GM21423 (cell line): Measurements from ENCODE around the gene DSPP.

Experiments
- ATAC-seq: cut with Tn5 transposase; IDR thresholded peaks from one replicate; pipeline ENCODE4 v1.9.1; 2021; ENCODE audit warnings: mild to moderate bottlenecking, moderate library complexity; ENCODE audit not compliant: unreplicated experiment

The DSPP gene

DNA sequence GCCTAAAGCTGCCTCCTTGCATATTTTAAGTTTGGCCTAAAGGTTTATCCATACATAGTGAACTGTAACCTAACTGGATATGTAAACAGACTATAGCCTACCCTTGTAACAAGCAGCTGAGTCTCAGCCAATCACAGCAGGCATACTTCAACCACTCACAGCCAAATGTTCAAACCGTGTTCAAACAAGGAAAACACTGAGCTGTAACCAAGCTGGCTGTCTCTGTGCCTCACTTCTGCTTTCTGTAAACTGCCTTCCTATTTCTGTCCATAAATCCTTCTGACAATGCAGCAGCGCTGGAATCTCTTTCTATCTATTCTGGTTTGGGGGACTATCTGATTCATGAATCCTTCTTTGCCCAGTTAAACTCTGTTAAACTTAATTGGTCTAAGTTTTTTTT is 16.4 kb downstream of the DSPP start:
- ATAC-seq, result no peak

DNA sequence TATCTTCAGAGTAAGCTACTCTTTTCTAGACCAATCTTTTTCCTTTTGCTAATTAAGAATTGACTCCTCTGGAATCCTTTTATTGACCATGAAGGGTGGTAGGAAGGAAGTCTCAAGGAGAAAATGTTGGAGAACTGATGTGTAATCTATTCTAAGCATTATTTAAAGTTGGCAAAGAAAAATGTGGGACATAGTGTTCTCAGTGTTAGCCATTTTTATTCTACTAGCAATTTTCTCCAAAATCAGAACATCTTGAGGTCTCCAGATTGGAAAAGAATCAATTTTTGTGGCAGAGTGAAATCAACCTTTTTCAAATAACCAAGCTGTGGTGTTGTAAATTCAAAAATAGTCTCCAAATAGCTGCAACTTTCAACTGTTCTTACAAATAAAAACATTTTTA is 23.3 kb downstream of the DSPP start:
- ATAC-seq, result no peak

DNA sequence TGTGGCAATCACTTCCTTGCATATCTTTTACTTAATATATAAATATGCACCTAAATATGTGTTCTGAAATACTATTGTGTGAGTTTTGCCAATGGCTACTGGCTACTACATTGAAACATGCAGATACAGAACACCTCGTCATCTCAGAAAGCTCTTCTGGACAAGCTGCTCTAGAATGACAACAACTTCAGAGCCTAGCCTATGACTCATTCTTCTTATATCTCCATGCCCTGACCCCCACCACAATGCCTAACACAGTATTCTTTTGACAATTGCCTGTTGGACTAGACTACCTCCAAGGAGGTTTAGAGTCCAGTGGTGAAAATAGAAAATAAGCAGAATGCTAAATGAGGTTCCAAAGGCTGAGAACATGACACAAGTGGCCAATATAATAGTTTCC is 24.1 kb downstream of the DSPP start:
- no peak for ATAC-seq

DNA sequence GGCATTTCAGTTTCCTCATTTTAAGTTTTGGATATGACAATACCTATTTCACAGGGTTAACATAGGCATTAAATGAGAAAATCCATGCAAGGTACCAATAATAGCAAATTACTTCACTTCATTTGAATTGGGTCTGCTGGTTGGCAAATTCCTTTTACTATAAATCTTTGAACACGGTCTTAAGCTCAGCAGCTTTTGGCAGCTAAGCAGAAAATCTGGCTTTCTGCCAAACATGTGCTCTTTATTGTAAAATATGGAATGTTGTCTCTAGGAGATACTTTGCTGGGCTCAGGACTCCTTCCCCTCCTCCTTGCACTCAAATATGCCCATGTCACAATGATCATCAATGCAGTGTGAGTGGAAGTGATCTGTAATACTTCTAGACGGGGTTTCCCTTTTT is 24.9 kb downstream of the DSPP start:
- no peak for ATAC-seq

DNA sequence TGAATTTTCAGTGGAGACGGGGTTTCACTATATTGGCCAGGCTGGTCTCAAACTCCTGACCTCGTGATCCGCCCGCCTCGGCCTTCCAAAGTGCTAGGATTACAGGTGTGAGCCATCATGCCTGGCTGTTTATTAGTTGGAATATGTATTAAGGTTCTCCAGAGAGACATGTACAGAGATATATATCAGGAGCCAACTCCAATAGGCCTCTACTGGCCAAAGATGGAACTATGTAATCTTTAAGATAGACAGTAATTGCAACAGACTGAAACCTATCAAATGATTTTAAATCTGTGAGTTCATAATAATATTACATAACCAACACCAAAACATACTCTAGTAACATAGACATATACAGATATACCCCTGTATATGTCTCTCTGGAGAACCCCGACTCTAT is 36.0 kb downstream of the DSPP start:
- no peak for ATAC-seq

DNA sequence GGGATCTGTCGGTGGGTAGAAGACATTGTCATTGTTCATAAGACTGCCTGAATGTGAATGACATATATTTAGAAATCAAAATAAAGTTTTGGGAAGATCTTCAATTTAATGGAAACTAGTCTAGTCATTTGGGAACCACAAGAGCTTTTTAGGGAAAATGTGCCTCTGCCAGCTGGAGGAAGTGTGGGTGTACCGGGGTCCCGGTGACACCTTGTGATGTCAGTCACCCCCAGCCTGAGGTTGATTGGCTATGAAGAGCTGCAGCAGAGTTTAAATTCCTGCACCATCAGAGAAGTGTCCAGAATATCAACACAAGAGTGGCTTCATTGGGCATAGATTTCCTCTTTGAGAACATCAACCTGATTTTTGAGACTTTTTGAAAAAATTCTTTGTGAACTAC is 41.7 kb downstream of the DSPP start, which contains the start of gene DMP1:
TSS of gene DMP1 (plus strand) at position 301 of the 400 bp plus-strand sequence. CDS start 6,213 bp downstream, outside the sequence.
- no peak for ATAC-seq

DNA sequence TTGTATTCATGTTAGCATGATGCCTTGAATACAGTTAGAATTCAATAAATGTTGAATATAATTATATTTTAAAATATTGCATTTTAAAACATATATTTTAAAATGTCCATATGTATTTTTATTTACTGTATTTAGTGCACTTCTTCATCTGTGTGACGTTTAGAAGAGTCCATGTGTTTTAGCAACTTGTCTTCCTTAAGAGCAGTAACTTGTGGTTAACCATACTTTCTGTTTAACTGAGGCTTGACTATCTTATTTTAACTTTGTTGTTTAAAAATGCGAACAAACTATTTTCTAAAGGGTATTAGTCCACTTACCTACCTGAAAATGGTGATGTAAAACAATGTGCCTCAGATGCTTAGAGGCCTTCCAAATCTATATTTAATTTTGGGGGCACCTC is 42.6 kb downstream of the DSPP start:
- ATAC-seq, result no peak

DNA sequence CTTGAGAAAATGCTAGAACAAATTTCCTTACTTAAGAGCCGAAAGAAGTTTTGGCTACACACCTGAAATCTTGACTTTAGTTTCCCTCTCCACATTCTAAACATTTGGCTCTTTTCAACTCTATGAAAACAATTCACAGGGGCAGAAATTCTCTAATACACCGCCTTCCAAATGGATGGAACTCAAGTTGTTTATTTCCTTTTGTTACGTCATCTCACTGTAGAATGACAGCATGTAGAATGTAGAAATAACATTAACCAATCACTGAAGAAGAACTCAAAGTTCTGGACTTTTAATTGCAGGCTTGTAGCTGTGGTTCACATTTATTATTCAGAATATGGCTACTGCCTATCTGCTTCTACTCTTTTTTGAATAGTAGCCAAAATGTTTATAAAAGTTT is 43.6 kb downstream of the DSPP start:
- no peak for ATAC-seq

DNA sequence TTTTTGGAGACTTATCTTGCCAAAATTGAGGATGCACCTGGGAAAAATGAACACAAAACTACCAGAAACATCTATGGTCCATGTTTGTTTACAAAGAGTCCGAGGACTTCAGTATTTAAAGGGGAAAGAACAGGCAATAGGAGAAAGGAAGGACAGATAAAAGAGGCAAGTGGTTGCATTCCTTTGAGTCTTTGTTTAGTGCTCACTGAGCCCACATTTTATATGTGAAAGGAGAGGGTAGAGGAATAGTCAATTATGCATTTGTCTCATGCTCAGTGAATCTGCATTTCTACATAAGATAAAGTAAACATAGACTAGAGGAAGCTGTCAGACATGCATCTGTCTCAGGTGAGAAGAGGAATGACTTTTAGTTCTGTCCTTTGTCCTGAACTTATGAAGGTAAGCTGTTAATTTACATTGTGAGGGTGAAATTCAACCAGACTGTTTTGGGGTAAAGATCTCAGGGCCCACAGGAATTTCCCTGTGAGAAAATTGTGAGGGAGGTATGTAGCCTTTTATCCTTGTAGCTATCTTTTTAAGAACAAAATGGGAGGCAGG is 46.2 kb downstream of the DSPP start:
- ATAC-seq, result no peak

DNA sequence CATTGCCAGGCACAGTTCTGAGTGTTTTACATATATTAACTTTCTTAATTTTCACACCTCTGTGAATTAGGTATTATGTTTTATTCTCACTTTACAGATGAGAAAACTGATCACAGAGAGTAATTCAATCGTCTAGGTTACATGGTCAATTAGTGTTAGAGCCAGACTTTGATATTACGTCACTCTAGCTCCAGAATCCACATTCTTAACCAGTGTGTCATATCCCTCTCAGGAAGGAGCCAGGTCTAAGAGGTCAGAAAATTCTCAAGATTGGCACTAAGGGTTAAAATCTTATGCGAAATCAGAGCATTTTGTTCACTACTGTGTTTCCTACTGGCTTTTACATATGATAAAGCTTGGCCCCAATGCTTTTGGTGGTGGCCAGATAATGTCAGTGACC is 49.2 kb downstream of the DSPP start:
- ATAC-seq, result no peak

DNA sequence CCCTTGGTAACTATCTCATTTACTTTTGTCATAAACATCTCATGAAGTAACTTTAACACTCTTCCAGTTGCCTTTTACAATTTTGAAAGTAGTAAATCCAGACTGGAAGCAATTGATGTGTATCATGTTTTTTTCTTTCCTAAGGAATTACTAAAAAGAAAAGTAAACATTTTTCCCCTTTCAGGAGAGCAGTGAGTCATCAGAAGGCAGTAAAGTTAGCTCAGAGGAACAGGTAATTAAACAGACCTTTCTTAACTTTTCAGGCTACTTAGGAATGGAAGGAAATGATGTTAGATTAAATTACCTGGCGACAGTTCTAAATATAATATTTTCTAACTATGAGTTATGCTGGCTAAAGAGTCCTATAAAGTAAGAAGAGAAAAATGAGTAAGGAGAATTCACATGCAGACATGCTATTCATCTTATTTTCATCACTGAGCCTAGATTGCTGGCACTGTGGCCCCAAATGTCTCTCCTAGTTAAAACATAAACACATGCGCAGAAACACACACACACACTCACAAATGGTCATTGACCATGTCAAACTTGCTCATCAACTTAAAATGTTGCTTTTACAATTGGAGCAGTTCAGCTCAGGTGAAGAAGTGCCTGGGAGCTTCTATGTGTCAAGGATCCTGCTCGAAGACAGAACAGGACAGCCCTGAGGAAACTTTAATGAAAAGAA is 51.1 kb downstream of the DSPP start:
- no peak for ATAC-seq

DNA sequence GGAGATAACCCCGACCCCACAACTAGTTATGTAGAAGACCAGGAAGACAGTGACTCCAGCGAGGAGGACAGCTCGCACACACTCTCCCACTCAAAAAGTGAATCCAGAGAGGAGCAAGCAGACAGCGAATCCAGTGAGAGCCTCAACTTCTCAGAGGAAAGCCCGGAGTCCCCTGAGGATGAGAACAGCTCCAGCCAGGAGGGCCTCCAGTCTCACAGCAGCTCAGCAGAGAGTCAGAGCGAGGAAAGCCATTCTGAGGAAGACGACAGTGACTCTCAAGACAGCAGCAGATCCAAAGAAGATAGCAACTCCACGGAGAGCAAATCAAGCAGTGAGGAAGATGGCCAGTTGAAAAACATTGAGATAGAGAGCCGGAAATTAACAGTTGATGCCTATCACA is 54.5 kb downstream of the DSPP start:
- ATAC-seq, result no peak
